HG03460 (cell line): ENCODE measurements around the gene MSN.
"Not testable (repeated sequence)": the region's sequence is repeated elsewhere in the genome, so short reads cannot be mapped to it uniquely, and the experiment has no call there.

Source experiments
- ATAC-seq: cut with Tn5 transposase; IDR thresholded peaks from one replicate; pipeline ENCODE4 v1.9.1; 2021; ENCODE audit not compliant: unreplicated experiment

Gene MSN

DNA sequence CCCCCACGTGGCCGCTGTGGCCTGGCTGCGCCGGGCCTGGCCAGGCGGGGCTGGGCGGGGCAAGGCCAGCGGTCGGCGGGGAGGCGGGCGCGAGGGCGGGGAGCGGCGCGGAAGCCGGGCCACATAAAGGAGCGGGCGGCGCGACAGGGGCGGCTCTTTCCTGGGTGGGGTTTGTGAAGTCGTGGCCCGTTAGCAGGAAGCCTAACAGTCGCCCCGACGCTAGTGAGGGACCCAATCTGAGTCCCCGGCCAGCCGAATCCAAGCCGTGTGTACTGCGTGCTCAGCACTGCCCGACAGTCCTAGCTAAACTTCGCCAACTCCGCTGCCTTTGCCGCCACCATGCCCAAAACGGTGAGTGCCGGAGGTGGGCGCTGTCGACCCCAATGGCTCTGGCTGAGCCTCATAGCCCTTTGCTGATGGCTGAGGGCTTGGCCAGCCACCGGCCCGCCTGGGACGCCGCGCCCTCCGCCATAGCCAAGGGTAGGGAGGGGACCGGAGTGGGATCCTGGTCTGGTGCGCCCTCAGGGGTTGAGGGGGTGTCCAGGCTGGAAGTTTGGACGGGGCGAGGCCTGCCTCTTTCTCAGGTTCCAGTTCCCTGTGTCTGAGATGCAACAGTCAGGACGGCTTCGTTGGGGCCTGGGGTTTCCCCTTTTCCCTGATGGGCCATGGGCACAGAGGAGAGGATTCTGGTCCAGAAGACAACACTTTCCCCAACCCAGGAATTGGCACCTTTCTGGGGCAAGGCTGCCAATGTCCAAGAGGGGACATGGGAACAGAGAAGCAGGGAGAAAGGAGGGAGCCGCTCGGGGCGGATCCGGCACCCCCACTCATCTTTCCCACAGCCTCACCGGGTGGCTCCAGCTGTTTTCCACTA lies at the start of gene MSN:
Gene MSN (plus strand): TSS at position 152 of the 874 bp plus-strand sequence. CDS start 188 bp downstream, at position 340.
- peak; percentile 73 for ATAC-seq

DNA sequence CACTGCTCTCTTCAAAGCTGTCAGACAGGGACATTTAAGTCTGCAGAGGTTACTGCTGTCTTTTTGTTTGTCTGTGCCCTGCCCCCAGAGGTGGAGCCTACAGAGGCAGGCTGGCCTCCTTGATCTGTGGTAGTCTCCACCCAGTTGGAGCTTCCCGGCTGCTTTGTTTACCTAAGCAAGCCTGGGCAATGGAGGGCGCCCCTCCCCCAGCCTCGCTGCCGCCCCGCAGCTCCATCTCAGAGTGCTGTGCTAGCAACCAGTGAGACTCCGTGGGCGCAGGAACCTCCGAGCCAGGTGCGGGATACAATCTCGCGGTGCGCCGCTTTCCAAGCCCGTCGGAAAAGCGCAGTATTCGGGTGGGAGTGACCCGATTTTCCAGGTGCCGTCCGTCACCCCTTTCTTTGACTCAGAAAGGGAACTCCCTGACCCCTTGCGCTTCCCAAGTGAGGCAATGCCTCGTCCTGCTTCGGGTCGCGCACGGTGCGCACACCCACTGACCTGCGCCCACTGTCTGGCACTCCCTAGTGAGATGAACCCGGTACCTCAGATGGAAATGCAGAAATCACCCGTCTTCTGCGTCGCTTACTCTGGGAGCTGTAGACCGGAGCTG lies 47.3 kb upstream of the MSN start:
- ATAC-seq = not testable (repeated sequence)

GRCh38 chrX:65630771-65631170 lies 36.7 kb upstream of the MSN start:
- ATAC-seq = no peak

DNA sequence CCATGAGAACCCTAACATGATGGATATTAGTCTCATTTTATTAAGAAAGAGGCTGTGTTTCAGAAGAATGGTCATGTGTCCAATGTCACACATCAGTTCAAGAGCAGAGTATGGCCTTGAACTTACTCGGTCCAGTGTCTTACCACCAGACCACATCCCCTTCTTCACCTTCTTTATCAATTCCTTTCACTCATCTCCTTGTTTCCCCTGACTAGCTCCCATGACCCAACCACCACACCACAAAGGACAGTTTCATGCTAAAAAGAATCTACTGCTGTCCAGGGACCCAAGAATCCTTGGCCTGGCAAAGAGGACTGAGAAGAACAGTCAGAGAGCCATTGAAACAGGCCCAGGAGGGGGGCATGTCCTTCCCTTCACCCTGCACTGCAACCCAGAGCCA lies 33.6 kb upstream of the MSN start:
- ATAC-seq = no peak

GRCh38 chrX:65634732-65635131 lies 32.7 kb upstream of the MSN start:
- ATAC-seq = no peak

DNA sequence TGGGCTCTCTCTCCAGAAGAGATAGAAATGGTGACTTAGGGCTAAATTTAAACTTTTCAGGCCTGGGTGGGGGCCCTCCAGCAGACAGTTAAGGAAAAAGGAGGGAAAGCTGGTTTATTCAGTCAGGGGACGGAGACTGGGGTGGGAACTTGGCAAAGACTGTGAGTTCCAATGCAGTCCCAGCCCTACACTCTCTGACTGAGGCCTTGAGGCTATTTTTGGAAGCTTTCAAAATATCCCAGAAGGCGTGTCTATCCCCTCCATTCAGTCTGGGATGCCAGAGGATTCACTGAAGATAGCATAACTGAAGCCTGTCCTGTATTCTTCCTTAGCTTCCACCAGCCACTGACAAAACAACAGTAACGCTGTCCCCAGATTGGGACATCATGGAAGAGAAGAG lies 32.1 kb upstream of the MSN start:
- no peak for ATAC-seq

DNA sequence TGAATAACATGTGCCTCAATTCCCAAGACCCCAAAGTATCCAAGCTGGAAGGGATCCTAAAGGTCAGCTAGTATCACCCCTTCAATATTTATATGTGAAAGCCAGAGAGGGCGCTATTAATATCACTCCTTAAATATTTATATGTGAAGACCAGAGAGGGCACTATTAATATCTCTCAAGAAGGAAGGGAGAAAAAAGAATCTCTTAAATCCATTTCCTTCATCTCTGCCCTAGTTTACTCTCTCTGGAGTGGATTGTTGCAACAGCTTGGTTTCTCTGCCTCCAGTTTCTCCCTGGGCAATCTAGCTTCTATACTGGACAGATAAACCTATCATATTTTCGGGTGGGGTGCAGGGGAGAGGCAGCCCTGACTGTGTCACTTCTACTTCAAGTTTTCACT lies 31.6 kb upstream of the MSN start:
- ATAC-seq = no peak

- not testable (repeated sequence) for ATAC-seq
These were observed 31.2 kb upstream of the MSN start for GRCh38 chrX:65636261-65636660.

DNA sequence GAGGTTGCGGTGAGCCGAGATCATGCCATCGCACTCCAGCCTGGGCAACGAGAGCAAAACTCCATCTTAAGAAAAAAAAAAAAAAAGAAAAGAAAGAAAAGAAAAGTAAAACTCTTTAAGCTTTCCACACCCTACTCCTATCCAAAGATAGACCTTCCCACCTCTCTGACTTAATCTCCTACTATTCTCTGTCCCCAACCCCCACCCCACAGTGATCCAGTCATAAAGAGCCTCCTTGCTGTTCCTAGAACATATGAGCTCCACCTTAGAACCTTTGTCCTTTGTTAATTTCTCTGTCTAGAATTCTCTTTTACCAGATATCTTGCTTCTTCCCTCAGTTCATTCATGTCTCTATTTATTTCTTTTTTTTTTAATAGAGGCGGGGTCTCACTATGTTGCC lies 30.1 kb upstream of the MSN start:
- ATAC-seq = no peak

GRCh38 chrX:65642914-65643491 lies 24.5 kb upstream of the MSN start:
- ATAC-seq = no peak

- no peak for ATAC-seq
These were observed 23.9 kb upstream of the MSN start for GRCh38 chrX:65643531-65644052.

DNA sequence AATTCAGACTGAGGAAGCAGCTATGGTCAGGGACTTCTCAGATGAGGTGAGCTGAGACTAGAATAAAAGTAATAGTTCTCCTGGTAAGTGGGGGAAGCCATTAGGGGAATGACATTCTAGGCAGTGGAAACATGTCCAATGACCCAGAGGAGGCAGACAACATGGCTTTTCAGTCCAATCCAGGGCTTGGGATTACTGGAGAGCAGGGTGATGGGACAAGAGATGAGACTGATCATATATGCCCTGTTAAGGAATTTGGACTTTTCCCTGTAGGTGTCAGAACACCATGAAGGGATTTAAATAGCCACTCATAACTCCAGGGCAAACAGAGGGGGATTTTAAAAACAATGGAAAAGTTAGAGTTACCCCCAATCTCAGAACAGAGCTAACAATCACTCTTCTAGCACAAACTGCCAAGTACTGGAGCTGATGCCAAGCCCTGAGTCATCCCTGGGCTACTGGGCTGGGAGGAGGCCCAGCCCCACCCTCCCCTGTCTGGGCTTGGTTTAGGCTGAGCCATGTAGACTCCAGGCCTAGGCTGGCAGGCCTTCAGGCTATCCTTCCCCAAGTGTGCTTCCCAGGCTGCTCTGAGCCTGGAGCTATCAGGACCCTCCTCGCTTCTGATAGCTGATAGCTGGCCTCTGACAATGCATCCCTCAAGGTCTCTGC lies 22.7 kb upstream of the MSN start:
- ATAC-seq = no peak

- no peak for ATAC-seq
These were observed 19.7 kb upstream of the MSN start for GRCh38 chrX:65647801-65648200.

DNA sequence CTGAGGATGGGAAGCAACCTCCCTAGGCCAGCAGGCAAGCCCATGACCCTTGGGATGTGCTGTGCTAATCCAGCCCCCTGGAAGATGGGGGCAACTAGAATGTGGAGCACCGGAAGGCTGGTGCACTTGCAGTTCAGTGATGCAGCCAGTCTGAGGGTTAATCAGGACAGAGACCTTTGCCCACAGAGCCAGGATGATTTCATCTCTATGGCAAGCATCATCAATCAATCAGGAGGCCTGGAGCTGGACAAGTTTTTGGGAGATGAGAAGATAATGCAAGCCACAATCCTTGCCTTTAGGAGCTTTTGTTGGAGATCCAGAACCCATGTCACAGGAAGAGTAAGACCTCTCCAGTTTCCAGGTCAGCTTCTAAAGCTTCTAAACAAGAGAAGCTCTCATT lies 15.4 kb upstream of the MSN start:
- no peak for ATAC-seq

GRCh38 chrX:65657009-65657441 lies 10.4 kb upstream of the MSN start:
- ATAC-seq = not testable (repeated sequence)

DNA sequence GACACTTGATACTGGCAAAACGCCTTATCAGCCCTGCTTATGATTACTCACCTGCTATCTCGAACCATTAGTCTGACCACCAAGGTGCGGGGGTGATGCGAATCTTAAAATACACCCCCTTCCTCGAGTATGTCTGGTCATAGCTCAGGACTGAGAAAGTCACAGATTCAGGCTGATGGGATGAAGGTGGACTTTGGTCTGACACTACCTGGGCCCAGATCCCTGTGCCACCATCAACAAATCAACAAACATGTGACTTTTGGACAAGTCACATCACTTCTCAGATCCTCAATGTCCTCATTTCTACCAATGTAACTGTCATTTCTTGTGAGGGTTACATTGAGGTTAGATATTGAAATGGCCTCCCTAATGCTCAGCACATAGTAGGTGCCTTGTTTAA lies 9.8 kb upstream of the MSN start:
- ATAC-seq = no peak

DNA sequence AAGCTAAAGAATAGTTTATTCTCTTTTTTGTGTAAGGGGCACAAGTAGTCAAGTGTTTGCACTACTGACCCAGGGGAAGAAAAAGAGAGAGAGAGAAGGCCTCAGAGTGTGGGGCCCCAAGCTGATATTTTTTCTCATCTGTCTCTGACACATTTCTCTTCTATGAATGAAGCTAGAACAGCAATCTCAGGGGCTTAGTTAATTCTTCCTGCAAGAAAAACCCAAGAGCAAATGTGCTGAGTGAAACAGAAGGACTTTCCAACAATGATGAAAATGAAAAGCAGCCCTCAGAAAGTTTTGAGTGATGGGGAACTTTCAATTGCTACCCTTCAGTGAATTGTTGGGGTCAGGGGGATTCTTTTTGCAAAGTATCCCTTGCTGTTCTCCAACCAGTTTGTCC lies 9.2 kb upstream of the MSN start:
- ATAC-seq = no peak

DNA sequence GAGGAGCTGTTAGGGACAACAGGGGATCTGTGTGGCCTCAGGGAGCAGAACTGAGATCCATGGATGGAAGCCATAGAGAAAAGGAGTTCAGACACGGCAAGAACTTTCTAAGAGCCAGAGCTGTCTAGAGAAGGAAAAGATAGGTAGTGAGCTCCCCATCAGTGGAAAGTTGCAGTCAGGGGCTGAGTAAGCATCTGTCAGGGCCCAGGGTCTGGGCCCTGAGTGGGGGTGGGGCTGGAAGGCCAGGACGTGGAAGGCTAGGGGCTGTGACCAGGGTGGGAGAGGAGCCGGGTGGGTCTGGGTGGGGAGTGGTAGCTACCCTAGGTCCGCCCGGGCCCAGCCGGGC lies 324 bp upstream of the MSN start:
- no peak for ATAC-seq

DNA sequence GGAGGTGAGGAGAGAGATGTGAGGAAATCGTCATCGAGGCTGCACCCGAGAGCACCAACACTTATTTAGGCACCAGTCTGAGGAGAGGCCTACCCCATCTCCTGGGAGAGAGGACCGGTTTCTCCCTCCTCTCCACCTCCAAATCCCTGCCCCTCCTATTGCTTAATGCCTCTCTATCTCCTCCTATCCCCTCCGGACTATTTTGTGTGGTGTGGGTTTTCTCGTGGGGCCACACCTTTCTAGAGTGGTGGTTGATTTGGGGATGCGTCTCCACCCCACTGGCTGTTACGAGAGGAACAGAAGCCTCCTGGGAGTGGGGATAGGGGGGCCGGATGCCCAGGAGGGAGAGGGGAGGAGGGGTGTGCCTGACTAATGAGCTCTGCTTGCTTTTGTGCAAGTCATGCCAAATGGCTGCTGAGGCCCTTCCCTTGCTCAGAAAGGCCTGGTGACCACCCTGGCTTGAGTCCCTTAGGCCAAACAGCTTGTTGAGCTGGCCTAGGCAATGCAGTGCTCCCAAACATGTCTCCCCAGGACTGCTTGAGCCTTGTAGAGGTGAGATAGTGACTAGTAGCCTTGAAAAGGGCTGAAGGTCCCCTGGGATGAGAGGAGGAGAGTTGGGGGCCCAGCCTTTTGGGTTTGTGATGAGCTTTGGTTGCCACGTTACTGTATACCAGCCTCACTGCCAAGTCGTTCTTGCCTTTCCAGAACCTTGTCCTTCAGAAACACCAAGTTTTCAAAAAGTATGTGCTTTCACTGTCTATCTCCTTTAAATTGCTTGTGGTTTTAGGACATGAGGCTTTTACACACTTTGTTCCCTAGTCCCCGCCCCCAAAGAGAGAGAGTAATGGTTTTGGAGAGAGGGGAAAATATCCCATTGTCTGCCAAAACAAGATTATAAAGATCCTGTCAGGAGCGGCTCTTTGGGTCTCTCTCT lies 1.2 kb downstream of the MSN start:
- ATAC-seq = peak; percentile 44

- ATAC-seq = no peak
These were observed 3.8 kb downstream of the MSN start for GRCh38 chrX:65671286-65671685.
